Activated T-cell treated with anti-CD3 and anti-CD28 coated beads, Interleukin-2, amount 50 U/mL, for 72 hours (primary cell): Measurements from ENCODE around the gene LRCOL1. TPM values are rescaled to one million over a fixed set of nuclear protein-coding genes. Genes with fewer than 3 reads are reported as not detected.
A peak's percentile ranks its signal among the peaks of the same experiment; 100 is the strongest.

Experiments
- ATAC-seq, 2 donors: fragments of 150-1000 bp; cut with Tn5 transposase; replicated peaks in 1 of 2; 2 replicates each; pipeline ENCODE4 v1.10.0; 2021; ENCODE audit warnings: moderate library complexity in 2 of 2, mild to moderate bottlenecking in 1 of 2
- DNase-seq, 2 donors: peaks; one replicate each; pipeline ENCODE4 v3.0.0; 2021 to 2022; ENCODE audit warnings: mixed read lengths in 1 of 2
- H3K27ac Mint-ChIP-seq: one replicate; pipeline ENCODE4 v1.8.0; 2022; ENCODE audit warnings: mild to moderate bottlenecking, moderate library complexity, mixed read lengths
- H3K27me3 Mint-ChIP-seq: one replicate; pipeline ENCODE4 v1.8.0; 2022; ENCODE audit warnings: low read depth, mixed read lengths
- H3K36me3 Mint-ChIP-seq, 2 donors: one replicate each; pipeline ENCODE4 v1.8.0; 2022; ENCODE audit warnings: mixed read lengths in 2 of 2, mild to moderate bottlenecking in 1 of 2; ENCODE audit not compliant: insufficient read depth in 2 of 2
- H3K4me1 Mint-ChIP-seq: one replicate; pipeline ENCODE4 v1.8.0; 2022; ENCODE audit warnings: low read depth, mixed read lengths
- H3K4me3 Mint-ChIP-seq, 2 donors: one replicate each; pipeline ENCODE4 v1.8.0; 2022; ENCODE audit warnings: mild to moderate bottlenecking in 2 of 2, mixed read lengths in 2 of 2, moderate library complexity in 2 of 2
- H3K9me3 Mint-ChIP-seq, 2 donors: one replicate each; pipeline ENCODE4 v1.8.0; 2022; ENCODE audit warnings: mixed read lengths in 2 of 2
- total RNA-seq, 2 donors: library from RNA; stranded (reverse); gene quantifications; one replicate each; pipeline ENCODE4 v1.2.3, GENCODE V29; 2022

LRCOL1 gene
- total RNA-seq, 2 donors from 2014 or later = not detected

DNA sequence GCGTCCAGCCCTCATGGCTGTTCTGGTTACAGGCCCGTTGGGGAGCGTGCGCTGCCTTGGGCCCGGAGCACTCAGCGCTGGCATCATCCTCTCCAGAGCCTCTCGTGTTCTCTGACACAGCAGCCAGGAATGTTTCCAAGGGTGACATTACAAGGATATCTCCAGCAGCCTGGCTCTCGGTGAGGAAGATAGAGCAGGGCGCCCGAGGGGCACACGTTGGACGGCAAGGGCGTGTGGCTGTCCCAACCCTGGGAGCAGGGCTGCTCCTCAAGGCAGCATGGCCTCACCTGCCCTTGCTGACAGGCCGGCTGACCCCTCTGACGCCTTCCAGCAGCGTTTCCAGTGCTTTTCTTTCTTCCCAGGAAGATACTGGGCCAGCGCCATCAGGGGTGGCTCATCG lies 14.4 kb downstream of the LRCOL1 start:
- Mint-ChIP-seq H3K4me3 (peak overlapping the region in 1 of 2 donors; percentile 37), H3K27ac (no peak overlapping the region), H3K36me3 (no peaks in the 10 kb centered on the region), H3K27me3 (peaks cover 53% of the 10 kb centered on the region), H3K4me1 (peaks cover 25% of the 10 kb centered on the region), H3K9me3 (no peaks in the 10 kb centered on the region)
- DNase-seq (no peak), ATAC-seq (no peak)

DNA sequence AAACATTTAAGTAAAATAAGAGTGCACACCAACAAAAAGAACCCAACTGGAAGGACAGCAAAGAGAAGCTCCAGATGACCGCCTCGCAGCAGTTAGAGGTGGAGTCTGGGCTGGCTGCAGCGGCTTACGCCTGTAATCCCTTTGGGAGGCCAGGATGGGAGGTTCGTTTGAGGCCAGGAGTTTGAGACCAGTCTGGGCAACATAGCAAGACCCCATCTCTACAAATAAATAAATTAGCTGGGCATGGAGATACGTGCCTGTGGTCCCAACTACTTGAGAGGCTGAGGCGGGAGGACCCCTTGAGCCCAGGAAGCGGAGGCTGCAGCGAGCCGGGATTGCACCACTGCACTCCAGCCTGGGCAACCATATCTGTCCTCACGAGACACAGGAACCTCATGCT lies 15.2 kb downstream of the LRCOL1 start:
- Mint-ChIP-seq H3K9me3 (no peaks in the 10 kb centered on the region), H3K4me1 (peaks cover 22% of the 10 kb centered on the region), H3K27ac (no peak overlapping the region), H3K4me3 (no peak overlapping the region), H3K27me3 (peaks cover 50% of the 10 kb centered on the region), H3K36me3 (no peaks in the 10 kb centered on the region)
- DNase-seq (no peak), ATAC-seq (no peak)

DNA sequence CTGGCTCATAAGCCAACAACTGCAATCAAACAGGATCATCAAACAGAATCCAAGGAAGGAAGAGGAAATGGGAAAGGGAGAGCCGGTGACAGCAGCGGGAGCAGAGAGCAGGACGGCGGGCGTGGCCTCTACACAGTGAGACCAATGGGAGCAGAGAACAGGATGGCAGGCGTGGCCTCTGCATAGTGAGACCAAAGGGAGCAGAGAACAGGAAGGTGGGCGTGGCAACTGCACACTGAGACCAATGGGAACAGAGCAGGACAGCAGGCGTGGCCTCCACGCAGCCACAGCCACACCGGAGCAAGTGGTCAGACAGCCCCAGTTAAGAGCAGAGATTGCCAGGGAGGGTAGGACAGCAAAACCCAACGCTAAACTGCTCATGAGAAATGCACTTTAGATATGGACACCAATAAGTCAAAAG lies 16.4 kb downstream of the LRCOL1 start:
- Mint-ChIP-seq H3K4me3 (peak overlapping the region in 1 of 2 donors; percentile 4), H3K9me3 (no peaks in the 10 kb centered on the region), H3K27me3 (peaks cover 43% of the 10 kb centered on the region), H3K27ac (no peak overlapping the region), H3K36me3 (no peaks in the 10 kb centered on the region), H3K4me1 (peaks cover 15% of the 10 kb centered on the region)
- DNase-seq (peak; percentile 27 to 61), ATAC-seq (peak; percentile 69 to 77)

DNA sequence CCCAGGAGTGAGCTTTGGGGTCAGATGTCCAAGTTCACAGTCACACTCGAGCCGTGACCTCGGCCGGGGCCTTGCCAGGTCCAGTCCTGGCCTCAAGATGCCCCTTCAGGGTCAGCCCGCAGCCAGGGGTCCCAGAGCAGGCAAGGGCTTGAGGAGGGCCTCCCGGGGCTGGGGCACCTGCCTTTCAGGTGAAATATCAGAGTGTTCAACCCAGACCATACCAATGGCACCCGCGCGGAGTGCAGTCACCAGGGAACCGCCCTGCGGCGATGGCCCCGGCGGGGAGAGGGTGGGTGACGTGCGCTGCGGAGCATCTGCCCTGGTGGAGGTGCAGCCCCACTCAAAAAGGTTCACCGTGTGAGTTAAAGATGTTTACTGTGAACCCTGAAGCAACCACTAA lies 16.9 kb downstream of the LRCOL1 start:
- H3K36me3 Mint-ChIP-seq = no peaks in the 10 kb centered on the region
- no peaks in the 10 kb centered on the region for H3K9me3 Mint-ChIP-seq
- peak overlapping the region in 1 of 2 donors; percentile 4 for H3K4me3 Mint-ChIP-seq
- no peak overlapping the region for H3K27ac Mint-ChIP-seq
- H3K4me1 Mint-ChIP-seq = peaks cover 10% of the 10 kb centered on the region
- DNase-seq = no peak
- no peak for ATAC-seq
- peaks cover 39% of the 10 kb centered on the region for H3K27me3 Mint-ChIP-seq

DNA sequence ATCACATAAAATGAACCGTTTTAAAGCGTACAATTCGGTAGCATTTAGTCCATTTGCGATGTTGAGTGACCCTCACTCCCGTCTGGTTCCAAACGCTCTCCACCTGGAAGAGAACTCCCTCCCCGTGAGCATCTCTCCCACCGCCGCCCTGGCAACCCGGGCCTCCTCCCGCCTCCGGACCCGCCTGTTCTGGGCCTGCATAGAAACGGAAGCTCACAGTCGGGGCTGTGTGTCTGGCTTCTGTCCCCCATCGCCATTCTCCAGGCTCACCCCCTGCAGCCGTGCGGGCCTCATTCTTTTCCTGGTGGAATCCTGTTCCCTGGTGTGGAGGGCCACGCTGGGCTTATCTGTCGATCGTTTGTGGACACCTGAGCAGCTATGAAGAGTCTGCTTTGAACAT lies 17.3 kb downstream of the LRCOL1 start:
- H3K36me3 Mint-ChIP-seq = no peaks in the 10 kb centered on the region
- H3K27ac Mint-ChIP-seq = no peak overlapping the region
- peaks cover 9% of the 10 kb centered on the region for H3K4me1 Mint-ChIP-seq

DNA sequence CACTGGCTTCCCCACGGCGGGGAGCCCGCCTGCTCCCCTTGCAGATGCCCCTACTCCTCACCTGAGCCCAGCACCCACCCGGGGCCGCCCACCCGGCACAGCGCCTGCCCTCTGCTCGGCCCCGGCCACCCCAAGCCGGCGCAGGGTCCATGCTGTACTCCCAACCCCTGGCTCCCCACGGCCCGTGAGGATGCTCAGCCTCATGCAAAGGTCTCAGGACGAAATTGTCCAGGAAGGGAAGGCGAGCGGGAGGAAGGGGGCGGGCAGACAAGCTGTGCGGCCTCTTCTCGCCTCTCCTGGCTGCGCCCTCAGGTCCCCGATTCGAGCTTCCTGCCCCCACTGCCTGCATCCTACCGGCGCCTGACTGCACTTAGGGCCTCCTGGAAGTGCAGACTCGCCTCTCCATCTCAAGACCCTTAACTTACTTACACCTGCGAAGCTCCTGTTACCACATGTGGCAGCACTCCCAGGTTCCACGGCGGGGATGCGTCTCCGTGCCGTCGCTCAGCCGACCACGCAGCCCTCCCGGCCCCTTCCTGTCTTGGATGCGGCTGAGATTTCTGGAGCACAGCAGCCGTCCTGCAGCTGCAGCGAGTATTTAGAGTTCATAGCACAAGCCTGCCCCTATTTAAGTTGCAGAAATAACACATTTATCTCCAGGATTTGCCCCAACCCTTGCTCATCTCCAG lies 18.0 kb downstream of the LRCOL1 start:
- Mint-ChIP-seq H3K4me3 (no peak overlapping the region), H3K36me3 (no peaks in the 10 kb centered on the region), H3K9me3 (no peaks in the 10 kb centered on the region), H3K27me3 (peaks cover 31% of the 10 kb centered on the region), H3K27ac (no peak overlapping the region), H3K4me1 (peaks cover 4% of the 10 kb centered on the region)
- ATAC-seq (no peak), DNase-seq (no peak)

More for the DNA sequence above, 17.3 kb downstream of the LRCOL1 start:
- ATAC-seq (no peak), DNase-seq (no peak)
- peaks cover 36% of the 10 kb centered on the region for H3K27me3 Mint-ChIP-seq
- H3K9me3 Mint-ChIP-seq = no peaks in the 10 kb centered on the region
- H3K4me3 Mint-ChIP-seq = no peak overlapping the region

DNA sequence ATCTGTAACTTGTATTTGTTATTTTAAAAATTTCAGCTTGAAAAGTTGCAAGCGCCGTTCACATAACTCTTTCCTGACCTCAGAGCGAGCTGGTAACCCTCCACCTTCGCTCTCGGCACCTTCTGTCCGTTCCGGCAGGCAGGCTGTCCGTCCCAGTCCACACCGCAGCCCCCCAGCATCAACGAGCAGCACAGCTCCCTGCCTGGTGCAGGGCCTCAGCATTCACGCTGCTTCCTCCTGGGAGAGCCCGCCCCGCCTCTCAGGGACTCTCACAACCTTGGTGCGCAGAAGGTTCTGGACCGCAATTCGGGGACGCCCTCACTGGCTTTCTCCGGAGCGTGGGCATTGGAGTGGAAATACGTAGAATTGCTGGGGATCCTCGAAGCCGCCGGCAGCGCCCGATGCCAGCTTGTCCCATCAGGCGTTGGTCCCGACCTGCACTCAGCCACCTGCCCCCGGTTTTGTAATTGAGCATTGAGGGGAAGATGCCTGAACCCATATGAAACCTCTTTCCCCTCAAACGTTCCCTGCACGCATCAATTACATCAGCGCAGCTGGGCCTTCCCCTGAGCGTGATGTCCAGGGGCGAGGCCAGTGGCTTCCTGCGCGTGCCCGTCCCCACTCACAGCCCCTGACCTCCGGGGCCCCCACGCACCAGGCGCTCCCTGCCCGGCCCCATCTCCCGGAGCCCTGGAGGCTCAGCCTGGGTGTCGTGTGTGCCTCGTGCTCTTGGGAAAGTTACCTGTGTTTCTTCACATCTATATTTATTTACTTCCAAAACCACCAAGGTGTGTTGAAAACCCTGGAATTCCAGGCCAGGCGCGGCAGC lies 19.1 kb downstream of the LRCOL1 start:
- Mint-ChIP-seq H3K4me3 (no peak overlapping the region), H3K9me3 (no peaks in the 10 kb centered on the region), H3K36me3 (no peaks in the 10 kb centered on the region), H3K4me1 (no peaks in the 10 kb centered on the region), H3K27ac (no peak overlapping the region), H3K27me3 (peaks cover 24% of the 10 kb centered on the region)
- no peak for ATAC-seq
- no peak for DNase-seq

DNA sequence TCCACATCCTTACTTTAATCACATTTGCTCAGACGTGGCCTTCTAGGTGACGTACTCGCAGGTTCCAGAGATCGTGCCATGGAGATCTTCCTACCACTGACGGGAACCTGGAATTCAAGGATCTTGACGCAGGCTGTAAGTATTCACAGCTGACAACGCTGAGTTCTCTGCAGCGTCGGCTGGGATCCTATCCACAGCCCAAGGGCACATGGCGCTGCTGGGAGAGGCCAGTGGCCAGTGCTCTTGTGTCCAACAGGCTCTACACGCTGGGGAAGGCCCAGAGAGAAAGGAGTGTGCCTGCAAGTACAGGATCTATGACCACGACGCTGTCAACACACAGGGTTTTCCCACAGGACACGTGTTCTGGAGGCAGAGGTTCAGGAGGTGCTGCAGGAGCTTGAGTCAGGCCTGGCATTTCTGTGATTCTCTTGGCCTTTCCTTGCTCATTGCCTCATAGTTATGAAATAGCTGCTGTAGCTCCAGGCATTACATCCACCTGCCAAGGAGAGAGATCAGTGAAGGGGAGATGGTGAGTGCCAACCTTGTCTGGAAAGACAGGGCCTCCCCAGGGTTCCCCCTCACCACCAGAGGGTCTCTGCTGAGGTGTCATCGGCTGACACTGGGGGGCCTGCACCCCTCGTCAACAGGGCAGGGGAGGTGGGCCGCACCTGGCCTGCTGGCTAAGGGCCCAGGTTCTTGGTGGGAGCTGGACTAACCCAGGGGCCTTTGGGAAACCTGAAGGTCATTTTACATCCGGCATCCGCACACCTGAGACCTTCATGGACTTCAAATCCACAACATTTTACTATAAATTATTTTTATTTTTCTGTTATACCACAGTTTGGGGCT lies 21.3 kb downstream of the LRCOL1 start:
- H3K4me1 Mint-ChIP-seq = no peaks in the 10 kb centered on the region
- no peak overlapping the region for H3K27ac Mint-ChIP-seq
- H3K9me3 Mint-ChIP-seq = no peaks in the 10 kb centered on the region
- H3K36me3 Mint-ChIP-seq = peaks cover 0 to under 1% of the 10 kb centered on the region in 2 donors
- H3K4me3 Mint-ChIP-seq = no peak overlapping the region
- peaks cover 10% of the 10 kb centered on the region for H3K27me3 Mint-ChIP-seq
- no peak for DNase-seq
- no peak for ATAC-seq

DNA sequence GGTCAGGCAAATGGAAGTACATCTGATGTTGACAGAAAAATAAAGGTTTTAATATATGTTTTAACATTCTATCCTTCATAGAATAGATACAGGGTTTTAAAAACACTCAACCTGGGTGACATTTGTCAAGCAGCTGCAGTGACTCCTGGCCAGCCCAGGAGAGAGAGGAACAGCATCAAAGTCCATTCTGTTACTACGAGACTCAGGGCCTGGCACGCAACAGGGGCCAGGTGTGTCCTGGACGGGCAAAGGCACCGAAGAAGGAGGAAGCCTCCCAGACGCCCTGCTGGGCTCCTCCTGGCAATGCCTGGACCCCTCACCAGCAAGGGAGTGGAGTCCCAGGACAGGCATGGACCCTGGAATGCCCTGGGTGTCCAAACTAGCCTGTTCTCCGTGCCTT lies 22.1 kb downstream of the LRCOL1 start:
- DNase-seq = no peak
- Mint-ChIP-seq H3K9me3 (no peaks in the 10 kb centered on the region), H3K36me3 (peaks cover 0 to 4% of the 10 kb centered on the region in 2 donors), H3K4me3 (no peak overlapping the region), H3K27ac (no peak overlapping the region), H3K4me1 (no peaks in the 10 kb centered on the region), H3K27me3 (peaks cover 3% of the 10 kb centered on the region)
- no peak for ATAC-seq

DNA sequence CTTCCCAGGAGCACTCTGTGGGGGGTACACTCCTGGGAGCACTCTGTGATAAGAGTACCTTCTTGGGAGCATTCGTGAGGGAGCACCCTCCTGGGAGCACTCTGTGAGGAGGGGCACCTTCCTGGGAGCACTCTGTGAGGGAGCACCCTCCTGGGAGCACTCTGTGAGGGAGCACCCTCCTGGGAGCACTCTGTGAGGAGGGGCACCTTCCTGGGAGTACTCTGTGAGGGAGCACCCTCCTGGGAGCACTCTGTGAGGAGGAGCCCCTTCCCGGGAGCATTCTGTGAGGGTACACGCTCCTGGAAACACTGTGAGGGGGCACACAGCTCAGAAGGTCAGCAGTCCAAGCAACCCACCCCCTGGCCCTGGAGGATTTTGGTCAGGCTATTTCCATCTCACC lies 22.6 kb downstream of the LRCOL1 start:
- H3K4me3 Mint-ChIP-seq = no peak overlapping the region
- H3K36me3 Mint-ChIP-seq = peaks cover 0 to 4% of the 10 kb centered on the region in 2 donors
- H3K27me3 Mint-ChIP-seq = no peaks in the 10 kb centered on the region
- no peaks in the 10 kb centered on the region for H3K4me1 Mint-ChIP-seq
- DNase-seq (no peak), ATAC-seq (no peak)
- no peak overlapping the region for H3K27ac Mint-ChIP-seq
- H3K9me3 Mint-ChIP-seq = no peaks in the 10 kb centered on the region

DNA sequence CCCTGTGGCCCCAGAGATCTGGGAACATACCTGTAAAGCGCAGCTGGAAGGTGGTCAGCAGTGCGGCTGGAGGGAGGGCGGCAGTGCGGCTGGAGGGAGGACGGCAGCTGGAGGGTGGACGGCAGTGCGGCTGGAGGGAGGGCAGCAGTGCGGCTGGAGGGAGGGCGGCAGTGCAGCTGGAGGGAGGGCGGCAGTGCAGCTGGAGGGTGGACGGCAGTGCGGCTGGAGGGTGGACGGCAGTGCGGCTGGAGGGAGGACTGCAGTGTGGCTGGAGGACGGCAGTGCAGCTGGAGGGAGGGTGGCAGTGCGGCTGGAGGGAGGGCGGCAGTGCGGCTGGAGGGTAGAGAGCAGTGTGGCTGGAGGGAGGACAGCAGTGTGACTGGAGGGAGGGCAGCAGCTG lies 23.5 kb downstream of the LRCOL1 start:
- H3K36me3 Mint-ChIP-seq = peaks cover 0 to 4% of the 10 kb centered on the region in 2 donors
- no peaks in the 10 kb centered on the region for H3K27me3 Mint-ChIP-seq
- ATAC-seq = no peak

DNA sequence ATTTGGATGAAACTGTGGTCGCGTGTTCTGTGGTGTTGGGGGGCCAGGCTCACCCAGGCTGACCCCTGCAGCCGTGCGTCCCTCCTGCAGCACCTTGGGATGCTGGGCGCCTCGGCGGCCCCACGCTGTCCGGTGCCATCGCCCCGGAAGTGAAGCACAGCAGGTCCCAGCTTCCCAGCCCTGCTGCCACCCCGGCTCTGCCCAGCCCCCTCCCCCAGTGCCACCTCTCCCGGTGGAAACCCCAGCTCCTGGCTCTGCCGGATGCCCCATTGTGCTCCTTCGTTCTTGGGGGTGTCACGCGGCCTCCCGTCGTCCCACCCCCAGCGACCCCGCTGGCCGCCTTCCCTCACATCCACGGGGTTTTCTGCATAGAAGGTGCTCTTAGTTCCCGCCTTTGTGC lies 25.2 kb downstream of the LRCOL1 start:
- no peak for DNase-seq
- H3K27ac Mint-ChIP-seq = no peak overlapping the region
- no peak overlapping the region for H3K4me3 Mint-ChIP-seq
- H3K27me3 Mint-ChIP-seq = no peaks in the 10 kb centered on the region
- H3K4me1 Mint-ChIP-seq = no peaks in the 10 kb centered on the region
- ATAC-seq = no peak
- H3K9me3 Mint-ChIP-seq = no peaks in the 10 kb centered on the region
- peaks cover 0 to 4% of the 10 kb centered on the region in 2 donors for H3K36me3 Mint-ChIP-seq

More for the DNA sequence above, 23.5 kb downstream of the LRCOL1 start:
- no peak overlapping the region for H3K4me3 Mint-ChIP-seq
- no peak for DNase-seq
- no peaks in the 10 kb centered on the region for H3K4me1 Mint-ChIP-seq
- H3K27ac Mint-ChIP-seq = no peak overlapping the region
- no peaks in the 10 kb centered on the region for H3K9me3 Mint-ChIP-seq

DNA sequence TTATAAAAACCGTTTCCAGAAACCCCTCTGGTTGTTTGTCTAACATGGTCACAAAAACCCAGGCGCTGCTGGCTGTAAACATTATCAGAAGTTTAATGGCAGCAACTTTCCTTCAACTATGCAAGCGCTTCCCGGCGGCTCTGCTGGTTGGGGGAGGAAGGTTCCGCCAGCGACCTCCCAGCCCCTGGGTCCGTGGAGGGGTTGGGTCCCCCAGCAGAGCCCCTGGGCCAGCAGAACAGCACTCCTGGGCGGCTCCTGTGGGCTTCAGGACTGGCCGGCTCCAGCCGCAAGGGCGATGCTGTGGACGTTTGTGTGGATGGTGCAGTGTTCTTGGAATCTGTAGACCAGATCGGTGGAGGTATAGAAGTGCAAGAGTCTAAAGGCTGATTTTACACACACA lies 26.0 kb downstream of the LRCOL1 start:
- Mint-ChIP-seq H3K27ac (no peak overlapping the region), H3K27me3 (no peaks in the 10 kb centered on the region), H3K9me3 (no peaks in the 10 kb centered on the region), H3K36me3 (peaks cover 0 to 4% of the 10 kb centered on the region in 2 donors), H3K4me1 (no peaks in the 10 kb centered on the region), H3K4me3 (no peak overlapping the region)
- no peak for ATAC-seq
- DNase-seq = no peak
